Heart right ventricle (tissue), 16 donors: Measurements from ENCODE around the gene CLIC4. TPM values are rescaled to one million over a fixed set of nuclear protein-coding genes. Genes with fewer than 3 reads are reported as not detected.

Source experiments
- ATAC-seq, 8 donors: fragments of 200-7000 bp; cut with Tn5 transposase; one replicate each; pipeline ENCODE4 v1.9.1; 2020; ENCODE audit warnings: mild to moderate bottlenecking in 8 of 8, moderate library complexity in 8 of 8, moderate number of reproducible peaks in 1 of 8
- DNase-seq, 2 donors: peaks; one replicate each; pipeline ENCODE4 v3.0.0-alpha.2; 2020
- H3K27ac ChIP-seq, 10 donors: fragments of 200-600 bp; sonication (generic) in 2 of 10; one replicate each; pipeline versions ENCODE4 v1.5.0 to v1.8.0; 2020 to 2022; ENCODE audit warnings: mild to moderate bottlenecking in 3 of 10
- H3K27me3 ChIP-seq, 7 donors: fragments of 200-600 bp; one replicate each; pipeline ENCODE4 v1.8.0; 2021 to 2022; ENCODE audit warnings: mild to moderate bottlenecking in 2 of 7
- H3K36me3 ChIP-seq, 9 donors: fragments of 200-600 bp; sonication (generic) in 1 of 9; one replicate each; pipeline versions ENCODE4 v1.5.0 to v1.8.0; 2020 to 2022; ENCODE audit warnings: mild to moderate bottlenecking in 2 of 9
- H3K4me1 ChIP-seq, 9 donors: fragments of 200-600 bp; sonication (generic) in 1 of 9; one replicate each; pipeline versions ENCODE4 v1.5.0 to v1.8.0; 2020 to 2022; ENCODE audit warnings: mild to moderate bottlenecking in 4 of 9
- H3K4me3 ChIP-seq, 10 donors: fragments of 200-600 bp; sonication (generic) in 2 of 10; one replicate each; pipeline versions ENCODE4 v1.5.0 to v1.8.0; 2020 to 2022; ENCODE audit warnings: mild to moderate bottlenecking in 7 of 10, moderate library complexity in 2 of 10
- H3K9me3 ChIP-seq, 11 donors: fragments of 200-600 bp in 10 of 11; sonication (generic) in 2 of 11; one replicate each; pipeline versions ENCODE4 v1.5.0 to v1.8.0; 2013 to 2022; ENCODE audit warnings: mild to moderate bottlenecking in 2 of 11, control low read depth in 1 of 11, moderate library complexity in 1 of 11
- WGBS, 2 donors: extraction: QIAGEN DNeasy Blood & Tissue Kit; methylation state at CpG; one replicate each; pipeline ENCODE4 v1.1.7; 2013; ENCODE audit warnings: inconsistent platforms in 1 of 2; 5-methylcytosine and 5-hydroxymethylcytosine counted together
- intact Hi-C, 10 donors: fragments of 100-400 bp; cut with DNase I; formaldehyde crosslinking; loops; one replicate each; pipeline versions ENCODE4 v1.11.1 to v1.14.2; 2022
- polyA plus RNA-seq, 2 donors: library from polyadenylated mRNA; stranded (reverse); fragments of 200-250 nt; gene quantifications; one replicate each; pipeline ENCODE4 v1.2.3, GENCODE V29; 2013
- total RNA-seq, 10 donors: library from RNA; stranded (reverse); fragmentation: NEBNext Ultra II Directional in 3 of 10; extraction: Animal tissue kit (Norgen Biotek cat#: 25700) in 3 of 10; gene quantifications; one replicate each; pipeline versions ENCODE4 v1.2.1 to v1.2.4, GENCODE V29; 2021 to 2023
- TF ChIP-seq, protein P1 (sequence below), 9 donors: fragments of 200-600 bp; sonication (generic) in 2 of 9; IDR thresholded peaks; one replicate each; pipeline versions ENCODE4 v1.5.0 to v1.8.0; 2021 to 2022; ENCODE audit warnings: antibody characterized with exemption in 9 of 9, mild to moderate bottlenecking in 5 of 9, moderate library complexity in 1 of 9
- donor health status: Arrhythmogenic right ventricular cardiomyopathy.
- donor health status: ischemic (EF 13 %, LVEDD 7.1; RV severe dilation, severe dysfunction).
- donor health status: healthy with polysubstance abuse.
- donor health status: DM: no; HTN: yes; CAD: no.
- donor health status: DM: no; HTN: no; CAD: no.
- donor health status: ischemic (EF 25% LVEDD 6.9; RV normal size, moderate dysfunction).
- donor health status: ischemic (EF 25% LVEDD 5.7; RV mildly dilated, moderate dysfunction).
- donor health status: healthy.
- donor health status: DM: yes; HTN: yes; CAD: no.
- donor health status: Ischemic cardiomyopathy.
- donor health status: ischemic (EF 35%, LVEDD 5.7; RV mildly dilated, moderate dysfunction).
- donor health status: nonischemic (EF 11% LVEDD 7.7; RV severe dilation, severe dysfunction).
- donor health status: DM: yes; HTN: yes; CAD: no.
- donor health status: PGD.
- donor health status: ischemic (EF 29% LVEDD 5.4; RV normal size, mild dysfunction).
- donor health status: nonischemic (EF 23%, LVEDD 6.1; RV moderate dilation, normal function).

The CLIC4 gene
- total and polyA plus RNA-seq, 12 donors: 90.8 to 511 (median 336) TPM

DNA sequence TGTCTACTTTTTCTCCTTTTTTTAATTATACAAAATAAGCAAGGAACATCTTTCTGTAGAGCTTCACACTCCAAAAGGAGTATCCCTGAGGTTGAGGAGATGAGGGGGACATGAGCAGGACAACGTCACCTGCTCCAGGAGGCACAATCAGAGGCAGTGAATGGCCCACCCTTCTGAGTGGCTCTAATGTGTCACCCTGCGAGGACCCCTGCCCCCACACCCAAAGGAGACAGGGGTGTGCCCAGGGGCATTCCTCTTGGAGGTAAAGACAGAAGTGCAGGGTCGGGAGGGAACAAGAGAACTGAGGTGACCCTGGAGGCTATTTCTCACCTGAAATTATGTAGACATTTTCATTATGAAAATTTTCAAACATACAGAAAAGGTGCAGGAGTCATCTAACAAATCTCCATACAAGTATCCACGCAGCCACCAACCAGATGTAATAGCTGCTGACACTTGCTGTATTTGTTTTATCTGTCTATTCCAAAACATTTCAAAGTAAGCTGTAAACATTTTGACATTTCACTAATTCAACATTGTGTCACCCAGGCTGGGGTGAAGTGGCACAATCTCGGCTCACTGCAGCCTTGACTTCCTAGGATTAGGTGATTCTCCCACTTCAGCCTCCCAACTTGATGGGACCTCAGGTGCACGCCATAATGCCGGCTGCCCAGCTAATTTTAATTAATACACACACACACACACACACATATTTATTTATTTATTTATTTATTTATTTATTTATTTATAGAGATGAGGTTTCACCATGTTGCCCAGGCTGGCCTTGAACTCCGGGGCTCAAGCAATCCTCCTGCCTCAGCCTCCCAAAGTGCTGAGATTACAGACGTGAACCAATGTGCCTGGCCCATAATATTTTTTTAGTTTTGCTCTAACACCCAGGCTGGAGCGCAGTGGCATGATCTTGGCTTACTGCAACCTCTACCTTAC lies 114.1 kb downstream of the CLIC4 start:
- TF ChIP-seq, protein P1, sequence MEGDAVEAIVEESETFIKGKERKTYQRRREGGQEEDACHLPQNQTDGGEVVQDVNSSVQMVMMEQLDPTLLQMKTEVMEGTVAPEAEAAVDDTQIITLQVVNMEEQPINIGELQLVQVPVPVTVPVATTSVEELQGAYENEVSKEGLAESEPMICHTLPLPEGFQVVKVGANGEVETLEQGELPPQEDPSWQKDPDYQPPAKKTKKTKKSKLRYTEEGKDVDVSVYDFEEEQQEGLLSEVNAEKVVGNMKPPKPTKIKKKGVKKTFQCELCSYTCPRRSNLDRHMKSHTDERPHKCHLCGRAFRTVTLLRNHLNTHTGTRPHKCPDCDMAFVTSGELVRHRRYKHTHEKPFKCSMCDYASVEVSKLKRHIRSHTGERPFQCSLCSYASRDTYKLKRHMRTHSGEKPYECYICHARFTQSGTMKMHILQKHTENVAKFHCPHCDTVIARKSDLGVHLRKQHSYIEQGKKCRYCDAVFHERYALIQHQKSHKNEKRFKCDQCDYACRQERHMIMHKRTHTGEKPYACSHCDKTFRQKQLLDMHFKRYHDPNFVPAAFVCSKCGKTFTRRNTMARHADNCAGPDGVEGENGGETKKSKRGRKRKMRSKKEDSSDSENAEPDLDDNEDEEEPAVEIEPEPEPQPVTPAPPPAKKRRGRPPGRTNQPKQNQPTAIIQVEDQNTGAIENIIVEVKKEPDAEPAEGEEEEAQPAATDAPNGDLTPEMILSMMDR (IDR thresholded peaks at IDR 0.05): no peak
- WGBS, 2 donors: 86 to 88% methylated on average over 10 of the region's 10 CpGs
- H3K4me1 ChIP-seq: no peaks in the 10 kb centered on the region
- H3K36me3 ChIP-seq: no peaks in the 10 kb centered on the region
- H3K27me3 ChIP-seq: peaks cover 0 to 54% (median 41%) of the 10 kb centered on the region in 7 donors
- no peak overlapping the region for H3K4me3 ChIP-seq
- H3K9me3 ChIP-seq: no peaks in the 10 kb centered on the region
- intact Hi-C loops: loop anchor here in 7 of 10 donors (5.0 to 10.0 kb wide), 6 partner anchors 45 to 345 kb away; no protein-coding TSS in a partner anchor
- ATAC-seq (no peak), DNase-seq (no peak)
- H3K27ac ChIP-seq: no peak overlapping the region

DNA sequence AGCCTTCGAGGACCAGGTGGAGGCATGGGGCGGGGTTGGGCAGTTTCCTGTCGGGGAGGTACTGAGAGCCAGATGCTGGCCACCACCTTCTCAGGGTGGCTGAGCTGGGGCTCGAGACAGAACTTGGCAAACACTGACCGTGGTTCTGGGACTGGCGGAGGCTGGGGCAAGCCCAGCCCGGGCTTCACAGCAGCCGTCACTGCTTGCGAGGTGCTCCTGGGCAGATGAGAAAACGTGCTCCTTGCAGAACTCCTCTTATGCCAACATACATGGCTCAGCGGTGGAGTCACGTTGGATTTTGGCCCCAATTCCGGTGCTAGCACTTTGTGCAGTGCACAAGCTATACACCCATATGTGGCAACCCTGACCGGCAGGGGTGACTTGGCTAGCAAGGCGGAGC lies 115.6 kb downstream of the CLIC4 start:
- Histone ChIP-seq H3K27me3 (peaks cover 0 to 65% (median 52%) of the 10 kb centered on the region in 7 donors), H3K27ac (no peak overlapping the region), H3K36me3 (no peaks in the 10 kb centered on the region), H3K4me3 (no peak overlapping the region), H3K9me3 (no peaks in the 10 kb centered on the region), H3K4me1 (no peaks in the 10 kb centered on the region)
- DNase-seq: no peak
- intact Hi-C loops: loop anchor here in 1 of 10 donors (5.0 kb wide), 2 partner anchors 51 to 341 kb away; no protein-coding TSS in a partner anchor
- ATAC-seq: no peak
- TF ChIP-seq, protein P1 (IDR thresholded peaks at IDR 0.05): no peak
- WGBS, 2 donors: 79 to 81% methylated on average over 15 of the region's 15 CpGs

DNA sequence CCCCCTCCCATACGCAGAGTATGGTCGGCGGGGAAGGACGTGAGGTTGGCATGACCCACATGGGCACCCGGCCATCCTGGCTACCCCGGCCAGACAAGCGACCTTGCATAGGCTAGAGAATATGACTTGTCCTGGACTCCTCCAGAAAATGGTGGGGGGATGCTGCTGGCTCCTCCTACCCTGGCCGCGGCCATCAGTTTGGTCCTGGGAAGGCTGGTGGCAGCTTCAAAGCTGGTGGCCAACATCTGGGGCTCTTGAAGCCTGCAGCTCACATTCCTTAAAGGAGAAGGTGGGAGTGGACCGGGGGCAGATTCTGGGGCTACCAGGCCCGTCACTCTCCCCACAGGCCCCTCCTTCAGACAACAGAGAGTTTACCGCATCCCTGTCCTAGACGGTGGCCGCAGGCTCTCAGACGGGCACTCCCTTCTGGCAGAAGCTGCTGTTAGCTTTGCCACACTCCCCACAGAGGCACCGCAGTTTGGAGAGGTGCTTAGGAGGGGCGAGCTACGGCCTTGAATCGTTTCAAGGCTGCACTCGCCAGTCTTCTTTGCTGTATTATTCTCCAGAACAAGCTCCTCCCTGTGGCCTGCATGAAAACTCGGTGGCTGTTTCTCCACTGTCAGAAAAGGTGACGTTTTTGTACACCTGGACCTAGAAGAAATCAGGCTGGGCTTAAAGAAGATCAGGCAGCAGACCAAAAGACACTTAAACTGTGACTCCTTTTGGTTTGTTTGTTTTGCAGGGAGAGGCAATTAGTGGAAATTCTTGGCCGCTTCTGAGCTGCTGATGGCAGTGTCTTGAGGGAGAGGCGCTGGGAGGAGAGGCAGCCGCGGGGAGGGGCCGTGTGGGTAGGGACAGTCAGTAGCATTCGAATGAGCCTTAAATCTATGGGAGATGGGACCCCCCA lies 116.8 kb downstream of the CLIC4 start:
- TF ChIP-seq, protein P1 (IDR thresholded peaks at IDR 0.05): no peak
- Histone ChIP-seq H3K4me3 (no peak overlapping the region), H3K27ac (no peak overlapping the region), H3K36me3 (no peaks in the 10 kb centered on the region), H3K4me1 (no peaks in the 10 kb centered on the region), H3K27me3 (peaks cover 0 to 64% (median 58%) of the 10 kb centered on the region in 7 donors), H3K9me3 (no peaks in the 10 kb centered on the region)
- no peak for ATAC-seq
- WGBS, 2 donors: 61 to 65% methylated on average over 28 of the region's 28 CpGs
- DNase-seq: no peak
- intact Hi-C loops: loop anchor here in 1 of 10 donors (5.0 kb wide), 2 partner anchors 50 to 340 kb away; no protein-coding TSS in a partner anchor
